ENCODE results near the gene JMJD8. TPM values are rescaled to one million over a fixed set of nuclear protein-coding genes. Genes with fewer than 3 reads are reported as not detected.

JMJD8 gene
- 10 to 100 TPM; 11.0 to 24.7 TPM for total RNA-seq

GRCh38 chr16:684071-684794 is at the start of gene JMJD8:
Gene JMJD8, minus strand, starts transcription at chr16:684334. Its CDS starts 15 bp downstream, at chr16:684319.
- ATAC-seq (peak; percentile 82 to 85), DNase-seq (ENCODE audit: low spot score in 2 of 2) (peak; percentile 96 to 97)
- H3K27ac Mint-ChIP-seq, result peak within 1 kb of the TSS; percentile 65 to 73
- no peaks in the 10 kb centered on the region for H3K9me3 Mint-ChIP-seq
- H3K36me3 Mint-ChIP-seq, result peaks cover 5 to 22% of the 10 kb centered on the region in 2 donors

GRCh38 chr16:733382-734207 is 49.5 kb upstream of the JMJD8 start:
- Mint-ChIP-seq H3K27ac (no peak overlapping the region), H3K9me3 (no peaks in the 10 kb centered on the region), H3K36me3 (peaks cover 10 to 22% of the 10 kb centered on the region in 2 donors)
- ATAC-seq (no peak), DNase-seq (ENCODE audit: low spot score in 2 of 2) (peak in 1 of 2 donors; percentile 68)

- Mint-ChIP-seq H3K36me3 (peaks cover 10 to 19% of the 10 kb centered on the region in 2 donors), H3K27ac (no peak overlapping the region), H3K9me3 (no peaks in the 10 kb centered on the region)
- DNase-seq (ENCODE audit: low spot score in 2 of 2) (no peak), ATAC-seq (no peak)
Observed at GRCh38 chr16:732936-733335, 48.8 kb upstream of the JMJD8 start.

GRCh38 chr16:732332-732731 is 48.2 kb upstream of the JMJD8 start:
- Mint-ChIP-seq H3K36me3 (peaks cover 6 to 13% of the 10 kb centered on the region in 2 donors), H3K27ac (no peak overlapping the region), H3K9me3 (no peaks in the 10 kb centered on the region)
- DNase-seq (ENCODE audit: low spot score in 2 of 2) (no peak), ATAC-seq (no peak)

GRCh38 chr16:730666-731509 is 46.8 kb upstream of the JMJD8 start:
- ATAC-seq (no peak), DNase-seq (ENCODE audit: low spot score in 2 of 2) (no peak)
- peaks cover 5 to 6% of the 10 kb centered on the region in 2 donors for H3K36me3 Mint-ChIP-seq
- H3K27ac Mint-ChIP-seq, result no peak overlapping the region
- no peaks in the 10 kb centered on the region for H3K9me3 Mint-ChIP-seq

GRCh38 chr16:729768-730665 is 45.9 kb upstream of the JMJD8 start:
- no peaks in the 10 kb centered on the region for H3K9me3 Mint-ChIP-seq
- ATAC-seq (no peak), DNase-seq (ENCODE audit: low spot score in 2 of 2) (peak in 1 of 2 donors; percentile 8)

GRCh38 chr16:728890-729744 is 45.0 kb upstream of the JMJD8 start:
- Mint-ChIP-seq H3K27ac (no peak overlapping the region), H3K9me3 (no peaks in the 10 kb centered on the region), H3K36me3 (no peaks in the 10 kb centered on the region)
- no peak for DNase-seq (ENCODE audit: low spot score in 2 of 2)
- ATAC-seq, result no peak

More at GRCh38 chr16:729768-730665, 45.9 kb upstream of the JMJD8 start:
- no peak overlapping the region for H3K27ac Mint-ChIP-seq
- H3K36me3 Mint-ChIP-seq, result no peaks in the 10 kb centered on the region

GRCh38 chr16:728131-728889 is 44.2 kb upstream of the JMJD8 start:
- no peaks in the 10 kb centered on the region for H3K9me3 Mint-ChIP-seq
- peak; percentile 64 to 78 for DNase-seq (ENCODE audit: low spot score in 2 of 2)
- no peak overlapping the region for H3K27ac Mint-ChIP-seq
- no peaks in the 10 kb centered on the region for H3K36me3 Mint-ChIP-seq
- ATAC-seq, result peak; percentile 56 to 69

GRCh38 chr16:727291-727977 is 43.3 kb upstream of the JMJD8 start:
- DNase-seq (ENCODE audit: low spot score in 2 of 2) (no peak), ATAC-seq (peak; percentile 22 to 24)
- Mint-ChIP-seq H3K27ac (no peak overlapping the region), H3K36me3 (no peaks in the 10 kb centered on the region), H3K9me3 (no peaks in the 10 kb centered on the region)

GRCh38 chr16:726438-727290 is 42.5 kb upstream of the JMJD8 start, which contains the start of the genes CCDC78 and HAGHL:
Gene CCDC78, minus strand, starts transcription at chr16:726443. Its CDS starts 76 bp downstream, at chr16:726367.
Gene HAGHL, plus strand, starts transcription at chr16:727106. Its CDS starts 404 bp downstream, at chr16:727510.
- Mint-ChIP-seq H3K36me3 (no peaks in the 10 kb centered on the region), H3K27ac (peak within 1 kb of the TSS in 1 of 2 donors; percentile 49)
- ATAC-seq, result peak; percentile 30 to 45

GRCh38 chr16:726188-726437 is 42.0 kb upstream of the JMJD8 start:
- no peak for DNase-seq (ENCODE audit: low spot score in 2 of 2)
- no peak for ATAC-seq
- Mint-ChIP-seq H3K36me3 (no peaks in the 10 kb centered on the region), H3K27ac (peak overlapping the region in 1 of 2 donors; percentile 49), H3K9me3 (no peaks in the 10 kb centered on the region)

More at GRCh38 chr16:726438-727290, 42.5 kb upstream of the JMJD8 start, which contains the start of the genes CCDC78 and HAGHL:
- H3K9me3 Mint-ChIP-seq, result no peaks in the 10 kb centered on the region
- no peak for DNase-seq (ENCODE audit: low spot score in 2 of 2)

- ATAC-seq, result no peak
- H3K36me3 Mint-ChIP-seq, result no peaks in the 10 kb centered on the region
- H3K27ac Mint-ChIP-seq, result no peak overlapping the region
- H3K9me3 Mint-ChIP-seq, result no peaks in the 10 kb centered on the region
- DNase-seq (ENCODE audit: low spot score in 2 of 2), result no peak
Observed at GRCh38 chr16:725463-726187, 41.5 kb upstream of the JMJD8 start.

- no peak for DNase-seq (ENCODE audit: low spot score in 2 of 2)
- no peaks in the 10 kb centered on the region for H3K36me3 Mint-ChIP-seq
- ATAC-seq, result no peak
- H3K9me3 Mint-ChIP-seq, result no peaks in the 10 kb centered on the region
- no peak overlapping the region for H3K27ac Mint-ChIP-seq
Observed at GRCh38 chr16:725041-725376, 40.9 kb upstream of the JMJD8 start.
